B cell (primary cell): Measurements from ENCODE around the gene CDC14A. TPM values are rescaled to one million over a fixed set of nuclear protein-coding genes. Genes with fewer than 3 reads are reported as not detected.

Source experiments
- ATAC-seq: fragments of 200-7000 bp; cut with Tn5 transposase; one replicate; pipeline ENCODE4 v1.10.0; 2021; ENCODE audit warnings: low read depth, mild to moderate bottlenecking, moderate number of reproducible peaks, moderate library complexity
- CTCF ChIA-PET: fragments of 350-600 bp; sonication (Branson Sonifier 250); formaldehyde crosslinking; loops from one replicate; lab custom pipeline; 2021; ENCODE audit warnings: antibody characterized with exemption, inconsistent platforms; lab: Charles Lee
- POLR2A ChIA-PET: fragments of 350-600 bp; sonication (Branson Sonifier 250); formaldehyde crosslinking; loops from one replicate; lab custom pipeline; 2021; ENCODE audit warnings: antibody characterized with exemption; lab: Charles Lee
- DNase-seq: peaks from one replicate; pipeline ENCODE4 v3.0.0; 2013
- H2AFZ ChIP-seq: 2 replicates; pipeline ENCODE4 v1.6.1; 2012; ENCODE audit warnings: mild to moderate bottlenecking, low read depth, low read length; ENCODE audit not compliant: insufficient read depth, poor library complexity, severe bottlenecking
- H3K27ac ChIP-seq, 2 donors: 1 replicate in 1 of 2; 2 replicates in 1 of 2; pipeline ENCODE4 v1.5.1; 2012 to 2013; ENCODE audit warnings: low read length in 2 of 2, mild to moderate bottlenecking in 2 of 2, moderate library complexity in 1 of 2
- H3K27me3 ChIP-seq, 4 experiments: fragments of 200-600 bp in 1 of 4; sonication (generic) in 1 of 4; replicated peaks in 1 of 4; 1 replicate in 2 of 4; 2 replicates in 2 of 4; pipeline versions ENCODE4 v1.6.1 to v1.7.0; 2013 to 2016; ENCODE audit warnings: low read length in 3 of 4, mild to moderate bottlenecking in 2 of 4, mixed read lengths in 1 of 4, moderate library complexity in 1 of 4; ENCODE audit not compliant: insufficient read depth in 4 of 4, control insufficient read depth in 3 of 4; ENCODE audit errors: control extremely low read depth in 1 of 4
- H3K36me3 ChIP-seq, 2 experiments: replicated peaks in 1 of 2; 1 replicate in 1 of 2; 2 replicates in 1 of 2; pipeline versions ENCODE4 v1.6.1 to v1.7.1; 2013; ENCODE audit warnings: low read length in 1 of 2; ENCODE audit not compliant: insufficient read depth in 2 of 2, control insufficient read depth in 1 of 2; ENCODE audit errors: control extremely low read depth in 1 of 2, extremely low read depth in 1 of 2
- H3K4me1 ChIP-seq, 2 donors: fragments of 200-600 bp in 1 of 2; sonication (generic) in 1 of 2; 1 replicate in 1 of 2; 2 replicates in 1 of 2; pipeline versions ENCODE4 v1.5.1 to v1.6.1; 2013 to 2017; ENCODE audit warnings: low read length in 2 of 2; ENCODE audit not compliant: control insufficient read depth in 2 of 2, insufficient read depth in 2 of 2
- H3K4me2 ChIP-seq: replicated peaks from 2 replicates; pipeline ENCODE3; 2012; ENCODE audit warnings: mild to moderate bottlenecking, low read depth, low read length; ENCODE audit not compliant: poor library complexity, severe bottlenecking
- H3K4me3 ChIP-seq, 5 experiments: fragments of 200-600 bp in 1 of 5; sonication (generic) in 1 of 5; 1 replicate in 3 of 5; 2 replicates in 2 of 5; pipeline versions ENCODE4 v1.5.1 to v1.7.0; 2011 to 2016; ENCODE audit warnings: low read length in 4 of 5, mild to moderate bottlenecking in 4 of 5, low read depth in 2 of 5, control low read depth in 1 of 5, moderate library complexity in 1 of 5; ENCODE audit not compliant: insufficient read depth in 1 of 5; ENCODE audit errors: control extremely low read depth in 1 of 5, extremely low read depth in 1 of 5
- H3K79me2 ChIP-seq: fragments of 200-600 bp; sonication (generic); one replicate; pipeline ENCODE4 v1.6.0; 2016; ENCODE audit warnings: low read length; ENCODE audit not compliant: control insufficient read depth, insufficient read depth
- H3K9ac ChIP-seq: fragments of 200-600 bp; sonication (generic); 2 replicates; pipeline ENCODE4 v1.6.1; 2017; ENCODE audit warnings: mild to moderate bottlenecking, low read length, moderate library complexity
- H3K9me3 ChIP-seq, 3 donors: one replicate each; pipeline versions ENCODE4 v1.6.1 to v1.7.1; 2013; ENCODE audit warnings: low read length in 2 of 3; ENCODE audit not compliant: control insufficient read depth in 2 of 3, insufficient read depth in 1 of 3; ENCODE audit errors: control extremely low read depth in 1 of 3
- H4K20me1 ChIP-seq: 2 replicates; pipeline ENCODE4 v1.6.0; 2012; ENCODE audit warnings: mild to moderate bottlenecking, low read length; ENCODE audit not compliant: insufficient read depth, control insufficient read depth, poor library complexity, severe bottlenecking
- H3K27ac Mint-ChIP-seq: one replicate; pipeline ENCODE4 v1.8.0; 2021; ENCODE audit warnings: mixed read lengths
- H3K27me3 Mint-ChIP-seq: one replicate; pipeline ENCODE4 v1.8.0; 2021; ENCODE audit warnings: mixed read lengths
- H3K4me1 Mint-ChIP-seq: one replicate; pipeline ENCODE4 v1.8.0; 2021; ENCODE audit warnings: mixed read lengths
- H3K4me3 Mint-ChIP-seq: one replicate; pipeline ENCODE4 v1.8.0; 2021; ENCODE audit warnings: mixed read lengths
- H3K9me3 Mint-ChIP-seq: one replicate; pipeline ENCODE4 v1.8.0; 2022; ENCODE audit warnings: mixed read lengths; ENCODE audit not compliant: insufficient read depth
- CTCF ChIP-seq: fragments of 200-600 bp; IDR thresholded peaks from one replicate; pipeline ENCODE4 v1.8.0; 2022; ENCODE audit warnings: antibody characterized with exemption, mild to moderate bottlenecking
- EZH2 ChIP-seq: IDR thresholded peaks from 2 replicates; pipeline ENCODE4 v1.6.1; 2012; ENCODE audit warnings: borderline replicate concordance, low read depth, mild to moderate bottlenecking, moderate library complexity, low read length; ENCODE audit not compliant: insufficient read depth, poor library complexity, severe bottlenecking
- WGBS: methylation state at CpG from one replicate; pipeline ENCODE4 v1.1.5; 2013; ENCODE audit warnings: missing lambda C conversion rate; ENCODE audit not compliant: insufficient coverage; 5-methylcytosine and 5-hydroxymethylcytosine counted together
- intact Hi-C: fragments of 100-400 bp; cut with micrococcal nuclease; formaldehyde crosslinking; loops from one replicate; pipeline ENCODE4 v1.10.0; 2022
- polyA plus RNA-seq: library from polyadenylated mRNA; depleted of rRNA; stranded (reverse); fragments of >200 nt; gene quantifications from 2 replicates; pipeline ENCODE4 v1.2.3, GENCODE V29; 2012
- total RNA-seq, 2 donors: library from RNA; stranded (reverse); fragments of 120-200 nt in 1 of 2; gene quantifications; 1 replicate in 1 of 2; 2 replicates in 1 of 2; pipeline versions ENCODE4 v1.2.3 to v1.2.4, GENCODE V29; 2013 to 2022

The CDC14A gene
- total and polyA plus RNA-seq, 2 donors (not counting 1 experiment from before 2014, with no cell fraction given): 6.1 to 41.7 TPM

- Histone ChIP-seq H3K79me2 (no peaks in the 10 kb centered on the region), H3K4me1 (no peaks in the 10 kb centered on the region), H3K36me3 (no peaks in the 10 kb centered on the region), H2AFZ (no peak overlapping the region), H3K9ac (no peak overlapping the region), H3K27me3 (peaks cover 0 to 3% (median 0%) of the 10 kb centered on the region in 4 experiments), H3K27ac (no peak overlapping the region), H3K9me3 (peaks cover 0 to 18% (median 9%) of the 10 kb centered on the region in 3 donors), H3K4me3 (no peak overlapping the region), H4K20me1 (no peaks in the 10 kb centered on the region), H3K4me2 (no peak overlapping the region)
- CTCF ChIA-PET: no interaction called here
- H3K9me3 Mint-ChIP-seq: peaks cover 17% of the 10 kb centered on the region
- no CpG with 5 or more reads among the region's 2 CpGs for WGBS
- peaks cover 10% of the 10 kb centered on the region for H3K27me3 Mint-ChIP-seq
- intact Hi-C loops: no loop called here
- POLR2A ChIA-PET: no interaction called here
- ATAC-seq (no peak), DNase-seq (no peak)
- no peaks in the 10 kb centered on the region for H3K4me1 Mint-ChIP-seq
- no peak overlapping the region for H3K4me3 Mint-ChIP-seq
- TF ChIP-seq EZH2 (no peak), CTCF (no peak)
- no peak overlapping the region for H3K27ac Mint-ChIP-seq
Measured at GRCh38 chr1:100552922-100553321, 200.6 kb downstream of the CDC14A start.

- Histone ChIP-seq H3K79me2 (no peaks in the 10 kb centered on the region), H3K9ac (no peak overlapping the region), H3K9me3 (peaks cover 0 to 18% (median 9%) of the 10 kb centered on the region in 3 donors), H4K20me1 (no peaks in the 10 kb centered on the region), H2AFZ (no peak overlapping the region), H3K4me1 (no peaks in the 10 kb centered on the region), H3K4me2 (no peak overlapping the region), H3K27me3 (peaks cover 0 to 3% (median 0%) of the 10 kb centered on the region in 4 experiments), H3K27ac (no peak overlapping the region), H3K4me3 (no peak overlapping the region), H3K36me3 (no peaks in the 10 kb centered on the region)
- Mint-ChIP-seq H3K27ac (no peak overlapping the region), H3K27me3 (peaks cover 6% of the 10 kb centered on the region), H3K4me1 (no peaks in the 10 kb centered on the region), H3K4me3 (no peak overlapping the region), H3K9me3 (peaks cover 19% of the 10 kb centered on the region)
- ATAC-seq (no peak), DNase-seq (no peak)
- TF ChIP-seq CTCF (no peak), EZH2 (no peak)
- intact Hi-C loops: no loop called here
- WGBS: no CpG with 5 or more reads among the region's 1 CpG
- ChIA-PET POLR2A (no interaction called here), CTCF (no interaction called here)
Measured at GRCh38 chr1:100556181-100556580, 203.9 kb downstream of the CDC14A start.
